SK-N-SH treated with all-trans-retinoic acid at 6 μM for 48 hours (cell line): Measurements from ENCODE around the gene ATP6V0D1.

ENCODE experiments used
- ATAC-seq: fragments of 200-7000 bp; cut with Tn5 transposase; 3 replicates; pipeline ENCODE4 v1.9.1; 2020; ENCODE audit warnings: mild to moderate bottlenecking, moderate library complexity
- CREB5 ChIP-seq: fragments of 250-450 bp; sonication (Bioruptor Pico); IDR thresholded peaks from 2 replicates; pipeline ENCODE4 v1.5.1; 2020; ENCODE audit warnings: low read depth, mild to moderate bottlenecking, moderate library complexity
- CSDC2 ChIP-seq: fragments of 250-450 bp; sonication (Bioruptor Pico); IDR thresholded peaks from 2 replicates; pipeline ENCODE4 v1.5.0; 2020; ENCODE audit warnings: mild to moderate bottlenecking, moderate library complexity
- CSRNP3 ChIP-seq: fragments of 250-450 bp; sonication (Bioruptor Pico); IDR thresholded peaks from 2 replicates; pipeline ENCODE4 v1.5.1; 2021; ENCODE audit warnings: mild to moderate bottlenecking, moderate library complexity
- ESRRG ChIP-seq: fragments of 250-450 bp; sonication (Bioruptor Pico); IDR thresholded peaks from 2 replicates; pipeline ENCODE4 v1.6.1; 2021; ENCODE audit warnings: mild to moderate bottlenecking
- GLIS3 ChIP-seq: fragments of 250-450 bp; sonication (Bioruptor Pico); IDR thresholded peaks from 2 replicates; pipeline ENCODE4 v1.5.0; 2020; ENCODE audit warnings: mild to moderate bottlenecking, moderate library complexity
- ISL1 ChIP-seq: fragments of 250-450 bp; sonication (Bioruptor Pico); IDR thresholded peaks from 2 replicates; pipeline ENCODE4 v2.1.2; 2022; ENCODE audit warnings: mild to moderate bottlenecking, moderate library complexity
- OSR1 ChIP-seq: fragments of 250-450 bp; sonication (Bioruptor Pico); IDR thresholded peaks from 2 replicates; pipeline ENCODE4 v1.8.0; 2022; ENCODE audit warnings: moderate library complexity, mild to moderate bottlenecking, inconsistent platforms
- PATZ1 ChIP-seq: fragments of 250-450 bp; sonication (Bioruptor Pico); IDR thresholded peaks from 2 replicates; pipeline ENCODE4 v1.8.0; 2020; ENCODE audit warnings: mild to moderate bottlenecking, moderate library complexity, borderline replicate concordance
- POU6F1 ChIP-seq: fragments of 250-450 bp; sonication (Bioruptor Pico); IDR thresholded peaks from 2 replicates; pipeline ENCODE4 v1.8.0; 2021; ENCODE audit warnings: low read depth, mild to moderate bottlenecking, moderate library complexity, borderline replicate concordance
- PPARA ChIP-seq: fragments of 250-450 bp; sonication (Bioruptor Pico); IDR thresholded peaks from 2 replicates; pipeline ENCODE4 v1.5.0; 2020; ENCODE audit warnings: mild to moderate bottlenecking, borderline replicate concordance
- SNAI2 ChIP-seq: fragments of 250-450 bp; sonication (Bioruptor Pico); IDR thresholded peaks from 2 replicates; pipeline ENCODE4 v1.5.0; 2020; ENCODE audit warnings: mild to moderate bottlenecking, moderate library complexity
- TCF4 ChIP-seq: fragments of 250-450 bp; sonication (Bioruptor Pico); IDR thresholded peaks from 2 replicates; pipeline ENCODE4 v1.8.0; 2021; ENCODE audit warnings: mild to moderate bottlenecking, moderate library complexity, borderline replicate concordance
- TOX ChIP-seq: fragments of 250-450 bp; sonication (Bioruptor Pico); IDR thresholded peaks from 2 replicates; pipeline ENCODE4 v1.8.0; 2021; ENCODE audit warnings: mild to moderate bottlenecking, moderate library complexity, borderline replicate concordance
- TSHZ2 ChIP-seq: fragments of 250-450 bp; sonication (Bioruptor Pico); IDR thresholded peaks from 2 replicates; pipeline ENCODE4 v1.5.0; 2020; ENCODE audit warnings: mild to moderate bottlenecking, moderate library complexity
- ZC3H10 ChIP-seq: fragments of 250-450 bp; sonication (Bioruptor Pico); IDR thresholded peaks from 2 replicates; pipeline ENCODE4 v1.5.1; 2021; ENCODE audit warnings: mild to moderate bottlenecking, moderate library complexity
- ZFP3 ChIP-seq: fragments of 250-450 bp; sonication (Bioruptor Pico); IDR thresholded peaks from 2 replicates; pipeline ENCODE4 v1.5.0; 2020; ENCODE audit warnings: mild to moderate bottlenecking, moderate library complexity
- ZFP30 ChIP-seq: fragments of 450-650 bp; formaldehyde crosslinking; IDR thresholded peaks from 2 replicates; pipeline ENCODE4 v1.5.0; 2022; ENCODE audit warnings: mild to moderate bottlenecking, moderate library complexity
- ZNF565 ChIP-seq: fragments of 450-650 bp; formaldehyde crosslinking; conservative IDR thresholded peaks from 2 replicates; pipeline ENCODE4 v1.5.0; 2020; ENCODE audit warnings: low read depth, mild to moderate bottlenecking, moderate library complexity
- ZNF70 ChIP-seq: fragments of 450-650 bp; formaldehyde crosslinking; IDR thresholded peaks from 2 replicates; pipeline ENCODE4 v1.5.0; 2020; ENCODE audit warnings: mild to moderate bottlenecking, moderate library complexity
- ZNF8 ChIP-seq: fragments of 450-650 bp; formaldehyde crosslinking; IDR thresholded peaks from 2 replicates; pipeline ENCODE4 v1.5.0; 2020; ENCODE audit warnings: mild to moderate bottlenecking, moderate library complexity

ATP6V0D1 gene

GRCh38 chr16:67438098-67438791, 42.7 kb downstream of the ATP6V0D1 start (continued):
- TF ChIP-seq ZNF70 (CRISPR knock-in tag) (no peak), CSRNP3 (CRISPR knock-in tag) (no peak)

- no peak for ATAC-seq
- TF ChIP-seq ZNF70 (CRISPR knock-in tag) (no peak), TCF4 (CRISPR knock-in tag) (no peak), ESRRG (CRISPR knock-in tag) (no peak), PPARA (CRISPR knock-in tag) (no peak), CREB5 (CRISPR knock-in tag) (no peak), SNAI2 (CRISPR knock-in tag) (no peak), ZNF565 (CRISPR knock-in tag) (no peak), CSRNP3 (CRISPR knock-in tag) (no peak), POU6F1 (CRISPR knock-in tag) (no peak), ISL1 (CRISPR knock-in tag) (no peak), ZC3H10 (CRISPR knock-in tag) (no peak), GLIS3 (CRISPR knock-in tag) (no peak), OSR1 (no peak)
Measured at GRCh38 chr16:67437513-67437912, 43.4 kb downstream of the ATP6V0D1 start.

- TF ChIP-seq CSRNP3 (CRISPR knock-in tag), result no peak
- no peak for TF ChIP-seq TCF4 (CRISPR knock-in tag)
- TF ChIP-seq PATZ1 (CRISPR knock-in tag), result no peak
- TF ChIP-seq ZFP30 (CRISPR knock-in tag), result no peak
- TF ChIP-seq PPARA (CRISPR knock-in tag), result no peak
- no peak for TF ChIP-seq GLIS3 (CRISPR knock-in tag)
- no peak for TF ChIP-seq ZNF8
- ATAC-seq, result no peak
Measured at GRCh38 chr16:67436640-67437193, 44.2 kb downstream of the ATP6V0D1 start.

GRCh38 chr16:67435758-67436164, 45.2 kb downstream of the ATP6V0D1 start:
- no peak for ATAC-seq
- no peak for TF ChIP-seq TCF4 (CRISPR knock-in tag)
- TF ChIP-seq ZFP3 (CRISPR knock-in tag), result no peak
- no peak for TF ChIP-seq TSHZ2 (CRISPR knock-in tag)
- no peak for TF ChIP-seq TOX (CRISPR knock-in tag)
- no peak for TF ChIP-seq POU6F1 (CRISPR knock-in tag)
- no peak for TF ChIP-seq ISL1 (CRISPR knock-in tag)
- no peak for TF ChIP-seq SNAI2 (CRISPR knock-in tag)
- no peak for TF ChIP-seq CSDC2 (CRISPR knock-in tag)
- TF ChIP-seq ZNF565 (CRISPR knock-in tag), result no peak
